ENCODE data around the gene ALDH16A1.
A peak's percentile ranks its signal among the peaks of the same experiment; 100 is the strongest.

- TF ChIP-seq CTCF (IDR thresholded peaks at IDR 0.05), result peak; percentile 17 to 76 (median 51)
- no peak for TF ChIP-seq POLR2A (IDR thresholded peaks at IDR 0.05)
Measured at GRCh38 chr19:49502866-49503581, 50.0 kb downstream of the ALDH16A1 start.
